Measurements from ENCODE around the gene IGFLR1. TPM values are rescaled to one million over a fixed set of nuclear protein-coding genes. Genes with fewer than 3 reads are reported as not detected.
"Not testable (repeated sequence)": the region's sequence is repeated elsewhere in the genome, so short reads cannot be mapped to it uniquely, and the experiment has no call there.

Gene IGFLR1
- polyA plus RNA-seq, 1 donor from 2014 or later: 4.6 TPM

GRCh38 chr19:35773020-35773806 is 31.0 kb upstream of the IGFLR1 start:
- Histone ChIP-seq H3K9me3 (ENCODE audit: low read length) (no peaks in the 10 kb centered on the region), H3F3A (ENCODE audit: insufficient read depth, low read length, poor library complexity, severe bottlenecking) (no peaks in the 10 kb centered on the region), H4K20me1 (ENCODE audit: insufficient read depth) (no peaks in the 10 kb centered on the region), H3K36me3 (ENCODE audit: insufficient read depth, low read length) (no peaks in the 10 kb centered on the region), H3K27me3 (ENCODE audit: insufficient read depth, low read depth, low read length) (no peaks in the 10 kb centered on the region), H3K9me2 (ENCODE audit: insufficient read depth, low read length) (no peaks in the 10 kb centered on the region), H3K9ac (ENCODE audit: low read length) (no peak overlapping the region), H3K27ac (ENCODE audit: low read length) (no peak overlapping the region), H3K4me3 (ENCODE audit: low read length) (no peak overlapping the region), H3K4me2 (ENCODE audit: low read length) (no peak overlapping the region), H3K79me2 (replicated peaks; ENCODE audit: insufficient read depth, low read length) (peaks cover 24% of the 10 kb centered on the region), H2AFZ (ENCODE audit: low read depth, low read length) (no peak overlapping the region)
- TF ChIP-seq POLR2AphosphoS5 (IDR thresholded peaks at IDR 0.05) (no peak), MXI1 (conservative IDR thresholded peaks at IDR 0.05; ENCODE audit: poor library complexity, severe bottlenecking) (no peak)

DNA sequence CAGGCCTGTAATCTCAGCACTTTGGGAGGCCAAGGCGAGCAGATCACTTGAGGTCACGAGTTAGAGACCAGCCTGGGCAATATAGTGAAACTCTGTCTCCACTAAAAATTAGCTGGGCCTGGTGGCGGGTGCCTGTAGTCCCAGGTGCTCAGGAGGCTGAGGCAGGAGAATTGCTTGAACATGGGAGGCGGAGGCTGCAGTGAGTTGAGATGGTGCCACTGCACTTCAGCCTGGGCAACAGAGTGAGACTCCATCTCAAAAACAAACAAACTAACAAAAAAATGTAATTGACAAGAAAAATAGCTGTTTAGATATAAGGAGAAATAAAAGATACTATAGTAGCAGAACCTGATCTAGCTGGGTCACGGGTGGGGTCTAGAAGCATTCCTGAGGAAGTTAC is 30.1 kb upstream of the IGFLR1 start:
- H3K9me2 ChIP-seq (ENCODE audit: insufficient read depth, low read length); H3K36me3 ChIP-seq (ENCODE audit: insufficient read depth, low read length); H3F3A ChIP-seq (ENCODE audit: insufficient read depth, low read length, poor library complexity, severe bottlenecking); H3K4me2 ChIP-seq (ENCODE audit: low read length); H2AFZ ChIP-seq (ENCODE audit: low read depth, low read length); H3K9me3 ChIP-seq (ENCODE audit: low read length); H4K20me1 ChIP-seq (ENCODE audit: insufficient read depth); H3K27ac ChIP-seq (ENCODE audit: low read length); H3K9ac ChIP-seq (ENCODE audit: low read length); H3K27me3 ChIP-seq (ENCODE audit: insufficient read depth, low read depth, low read length); H3K4me3 ChIP-seq (ENCODE audit: low read length): not testable (repeated sequence)
- H3K79me2 ChIP-seq (replicated peaks; ENCODE audit: insufficient read depth, low read length): peaks cover 17% of the 10 kb centered on the region

GRCh38 chr19:35768082-35768421 is 25.8 kb upstream of the IGFLR1 start:
- no peaks in the 10 kb centered on the region for H4K20me1 ChIP-seq (ENCODE audit: insufficient read depth)
- H3K4me2 ChIP-seq (ENCODE audit: low read length): no peak overlapping the region
- no peak overlapping the region for H3K9ac ChIP-seq (ENCODE audit: low read length)
- no peak overlapping the region for H3K4me3 ChIP-seq (ENCODE audit: low read length)
- no peaks in the 10 kb centered on the region for H3K9me3 ChIP-seq (ENCODE audit: low read length)
- TF ChIP-seq, protein P1, sequence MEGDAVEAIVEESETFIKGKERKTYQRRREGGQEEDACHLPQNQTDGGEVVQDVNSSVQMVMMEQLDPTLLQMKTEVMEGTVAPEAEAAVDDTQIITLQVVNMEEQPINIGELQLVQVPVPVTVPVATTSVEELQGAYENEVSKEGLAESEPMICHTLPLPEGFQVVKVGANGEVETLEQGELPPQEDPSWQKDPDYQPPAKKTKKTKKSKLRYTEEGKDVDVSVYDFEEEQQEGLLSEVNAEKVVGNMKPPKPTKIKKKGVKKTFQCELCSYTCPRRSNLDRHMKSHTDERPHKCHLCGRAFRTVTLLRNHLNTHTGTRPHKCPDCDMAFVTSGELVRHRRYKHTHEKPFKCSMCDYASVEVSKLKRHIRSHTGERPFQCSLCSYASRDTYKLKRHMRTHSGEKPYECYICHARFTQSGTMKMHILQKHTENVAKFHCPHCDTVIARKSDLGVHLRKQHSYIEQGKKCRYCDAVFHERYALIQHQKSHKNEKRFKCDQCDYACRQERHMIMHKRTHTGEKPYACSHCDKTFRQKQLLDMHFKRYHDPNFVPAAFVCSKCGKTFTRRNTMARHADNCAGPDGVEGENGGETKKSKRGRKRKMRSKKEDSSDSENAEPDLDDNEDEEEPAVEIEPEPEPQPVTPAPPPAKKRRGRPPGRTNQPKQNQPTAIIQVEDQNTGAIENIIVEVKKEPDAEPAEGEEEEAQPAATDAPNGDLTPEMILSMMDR (IDR thresholded peaks at IDR 0.05; ENCODE audit: poor library complexity, severe bottlenecking): no peak
- TF ChIP-seq TAF1 (IDR thresholded peaks at IDR 0.05; ENCODE audit: low read depth): no peak
- H3K27me3 ChIP-seq (ENCODE audit: insufficient read depth, low read depth, low read length): no peaks in the 10 kb centered on the region
- H3K79me2 ChIP-seq (replicated peaks; ENCODE audit: insufficient read depth, low read length): no peaks in the 10 kb centered on the region
- no peaks in the 10 kb centered on the region for H3K36me3 ChIP-seq (ENCODE audit: insufficient read depth, low read length)
- H3F3A ChIP-seq (ENCODE audit: insufficient read depth, low read length, poor library complexity, severe bottlenecking): no peaks in the 10 kb centered on the region
- no peaks in the 10 kb centered on the region for H3K9me2 ChIP-seq (ENCODE audit: insufficient read depth, low read length)
- H3K27ac ChIP-seq (ENCODE audit: low read length): no peak overlapping the region
- H2AFZ ChIP-seq (ENCODE audit: low read depth, low read length): no peak overlapping the region

- H2AFZ ChIP-seq (ENCODE audit: low read depth, low read length): no peak overlapping the region
- no peaks in the 10 kb centered on the region for H4K20me1 ChIP-seq (ENCODE audit: insufficient read depth)
- H3K4me3 ChIP-seq (ENCODE audit: low read length): no peak overlapping the region
- H3F3A ChIP-seq (ENCODE audit: insufficient read depth, low read length, poor library complexity, severe bottlenecking): no peaks in the 10 kb centered on the region
- no peaks in the 10 kb centered on the region for H3K27me3 ChIP-seq (ENCODE audit: insufficient read depth, low read depth, low read length)
- no peaks in the 10 kb centered on the region for H3K79me2 ChIP-seq (replicated peaks; ENCODE audit: insufficient read depth, low read length)
- H3K9ac ChIP-seq (ENCODE audit: low read length): no peak overlapping the region
- H3K36me3 ChIP-seq (ENCODE audit: insufficient read depth, low read length): no peaks in the 10 kb centered on the region
- H3K9me2 ChIP-seq (ENCODE audit: insufficient read depth, low read length): no peaks in the 10 kb centered on the region
- no peak overlapping the region for H3K4me2 ChIP-seq (ENCODE audit: low read length)
- H3K27ac ChIP-seq (ENCODE audit: low read length): no peak overlapping the region
- no peaks in the 10 kb centered on the region for H3K9me3 ChIP-seq (ENCODE audit: low read length)
- no peak for TF ChIP-seq TAF1 (IDR thresholded peaks at IDR 0.05; ENCODE audit: low read depth)
- TF ChIP-seq REST (IDR thresholded peaks at IDR 0.05; ENCODE audit: borderline replicate concordance): no peak
- TF ChIP-seq, protein P1 (IDR thresholded peaks at IDR 0.05; ENCODE audit: poor library complexity, severe bottlenecking): no peak
- no peak for TF ChIP-seq SMC3 (conservative IDR thresholded peaks at IDR 0.05; ENCODE audit: poor library complexity)
- no peak for TF ChIP-seq EP300 (conservative IDR thresholded peaks at IDR 0.05; ENCODE audit: poor library complexity, severe bottlenecking)
- no peak for TF ChIP-seq EZH2 (IDR thresholded peaks at IDR 0.05; ENCODE audit: borderline replicate concordance, insufficient read depth, low read length, poor library complexity, severe bottlenecking)
- no peak for TF ChIP-seq POLR2AphosphoS5 (IDR thresholded peaks at IDR 0.05)
- TF ChIP-seq MXI1 (conservative IDR thresholded peaks at IDR 0.05; ENCODE audit: poor library complexity, severe bottlenecking): no peak
Measured at GRCh38 chr19:35767288-35768081, 25.2 kb upstream of the IGFLR1 start.
